Globus pallidus (tissue), 1 donor: ENCODE results near the gene CADM4.
A peak's percentile ranks its signal among the peaks of the same experiment; 100 is the strongest.

ENCODE experiments used
- DNase-seq: peaks from one replicate; pipeline ENCODE4 v3.0.0-alpha.2; 2015; ENCODE audit warnings: low spot score

The CADM4 gene

GRCh38 chr19:43634068-43634467, 5.6 kb downstream of the CADM4 start:
- no peak for DNase-seq

- DNase-seq, result no peak
Observed at GRCh38 chr19:43633520-43633919, 6.1 kb downstream of the CADM4 start.

GRCh38 chr19:43631491-43631890, 8.2 kb downstream of the CADM4 start:
- DNase-seq, result no peak

- DNase-seq, result peak; percentile 35
Observed at GRCh38 chr19:43628646-43629326, 10.9 kb downstream of the CADM4 start.

- no peak for DNase-seq
Observed at GRCh38 chr19:43626838-43627237, 12.8 kb downstream of the CADM4 start.

- DNase-seq, result no peak
Observed at GRCh38 chr19:43625918-43626579, 13.6 kb downstream of the CADM4 start.

- no peak for DNase-seq
Observed at GRCh38 chr19:43624933-43625332, 14.7 kb downstream of the CADM4 start.

GRCh38 chr19:43623889-43624670, 15.6 kb downstream of the CADM4 start:
- DNase-seq, result no peak

GRCh38 chr19:43622956-43623355, 16.7 kb downstream of the CADM4 start:
- no peak for DNase-seq

- no peak for DNase-seq
Observed at GRCh38 chr19:43622070-43622469, 17.6 kb downstream of the CADM4 start.

- peak; percentile 43 for DNase-seq
Observed at GRCh38 chr19:43620061-43621001, 19.3 kb downstream of the CADM4 start.

GRCh38 chr19:43619262-43620060, 20.2 kb downstream of the CADM4 start, which contains the start of gene ZNF428:
ZNF428 (minus strand) TSS chr19:43619629; CDS start chr19:43614304, 5,325 bp downstream.
- DNase-seq, result peak; percentile 93

GRCh38 chr19:43618921-43619261, 20.8 kb downstream of the CADM4 start:
- DNase-seq, result no peak

- no peak for DNase-seq
Observed at GRCh38 chr19:43616954-43617353, 22.7 kb downstream of the CADM4 start.

GRCh38 chr19:43616306-43616705, 23.3 kb downstream of the CADM4 start:
- DNase-seq, result no peak

GRCh38 chr19:43612374-43612773, 27.3 kb downstream of the CADM4 start:
- no peak for DNase-seq

- no peak for DNase-seq
Observed at GRCh38 chr19:43611788-43612187, 27.9 kb downstream of the CADM4 start, which contains the start of gene SRRM5. SRRM5 (plus strand) TSS chr19:43612088; CDS start chr19:43612122, 34 bp downstream.

- no peak for DNase-seq
Observed at GRCh38 chr19:43610493-43610892, 29.2 kb downstream of the CADM4 start.

- DNase-seq, result no peak
Observed at GRCh38 chr19:43609872-43610271, 29.8 kb downstream of the CADM4 start.

- DNase-seq, result no peak
Observed at GRCh38 chr19:43607238-43608205, 32.1 kb downstream of the CADM4 start.
